Measurements from ENCODE around the gene KLK1. TPM values are rescaled to one million over a fixed set of nuclear protein-coding genes. Genes with fewer than 3 reads are reported as not detected.

KLK1 gene
- total RNA-seq, 4 donors from 2014 or later, result 0.78 to 1.8 (median 1.5) TPM; not detected in 1

DNA sequence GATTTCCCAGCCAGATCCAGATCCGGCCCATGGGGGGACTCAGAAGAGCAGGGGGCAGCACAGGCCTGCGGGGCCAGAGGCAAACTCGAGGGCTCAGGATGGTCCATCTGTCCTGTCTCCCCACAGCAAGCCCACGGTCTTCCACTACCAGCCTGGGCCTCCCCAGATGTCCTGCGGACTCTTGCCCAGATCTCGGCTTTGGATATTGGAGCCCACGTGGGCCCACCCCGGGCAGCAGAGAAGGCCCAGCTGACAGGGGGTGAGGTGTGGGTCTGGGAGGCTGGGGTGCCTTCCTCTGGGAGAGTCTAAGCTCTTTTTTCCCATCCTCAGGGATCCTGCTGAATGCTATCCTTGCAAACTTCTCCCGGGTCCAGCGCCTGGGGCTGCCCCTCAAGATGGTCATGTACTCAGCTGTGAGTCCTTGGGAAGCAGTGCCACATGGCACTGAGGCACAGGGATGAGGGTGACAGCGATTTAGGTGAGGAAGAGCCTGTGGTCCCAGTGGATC is 30.0 kb downstream of the KLK1 start:
- Histone ChIP-seq H3K36me3 (peaks cover 0 to 33% (median 0%) of the 10 kb centered on the region in 3 donors), H3K9me3 (no peaks in the 10 kb centered on the region), H3K27ac (no peak overlapping the region), H3K27me3 (no peaks in the 10 kb centered on the region), H3K4me3 (no peak overlapping the region), H3K4me1 (no peaks in the 10 kb centered on the region)
- WGBS, 2 donors, result 51 to 57% methylated on average over 8 to 11 of the region's 11 CpGs
- DNase-seq (ENCODE audit: low spot score in 2 of 2), result no peak
- no peak for TF ChIP-seq POLR2A (IDR thresholded peaks at IDR 0.05)
- TF ChIP-seq, protein P1, sequence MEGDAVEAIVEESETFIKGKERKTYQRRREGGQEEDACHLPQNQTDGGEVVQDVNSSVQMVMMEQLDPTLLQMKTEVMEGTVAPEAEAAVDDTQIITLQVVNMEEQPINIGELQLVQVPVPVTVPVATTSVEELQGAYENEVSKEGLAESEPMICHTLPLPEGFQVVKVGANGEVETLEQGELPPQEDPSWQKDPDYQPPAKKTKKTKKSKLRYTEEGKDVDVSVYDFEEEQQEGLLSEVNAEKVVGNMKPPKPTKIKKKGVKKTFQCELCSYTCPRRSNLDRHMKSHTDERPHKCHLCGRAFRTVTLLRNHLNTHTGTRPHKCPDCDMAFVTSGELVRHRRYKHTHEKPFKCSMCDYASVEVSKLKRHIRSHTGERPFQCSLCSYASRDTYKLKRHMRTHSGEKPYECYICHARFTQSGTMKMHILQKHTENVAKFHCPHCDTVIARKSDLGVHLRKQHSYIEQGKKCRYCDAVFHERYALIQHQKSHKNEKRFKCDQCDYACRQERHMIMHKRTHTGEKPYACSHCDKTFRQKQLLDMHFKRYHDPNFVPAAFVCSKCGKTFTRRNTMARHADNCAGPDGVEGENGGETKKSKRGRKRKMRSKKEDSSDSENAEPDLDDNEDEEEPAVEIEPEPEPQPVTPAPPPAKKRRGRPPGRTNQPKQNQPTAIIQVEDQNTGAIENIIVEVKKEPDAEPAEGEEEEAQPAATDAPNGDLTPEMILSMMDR (IDR thresholded peaks at IDR 0.05), result no peak
- TF ChIP-seq EP300 (IDR thresholded peaks at IDR 0.05), result no peak

GRCh38 chr19:50792272-50793250 is 31.0 kb downstream of the KLK1 start:
- WGBS, 2 donors, result 85 to 87% methylated on average over 13 of the region's 13 CpGs
- TF ChIP-seq EP300 (IDR thresholded peaks at IDR 0.05), result no peak
- no peak for TF ChIP-seq POLR2A (IDR thresholded peaks at IDR 0.05)
- TF ChIP-seq, protein P1 (IDR thresholded peaks at IDR 0.05), result no peak
- Histone ChIP-seq H3K36me3 (peaks cover 0 to 23% (median 0%) of the 10 kb centered on the region in 3 donors), H3K27me3 (no peaks in the 10 kb centered on the region), H3K9me3 (no peaks in the 10 kb centered on the region), H3K4me1 (no peaks in the 10 kb centered on the region), H3K4me3 (no peak overlapping the region), H3K27ac (no peak overlapping the region)
- no peak for DNase-seq (ENCODE audit: low spot score in 2 of 2)

GRCh38 chr19:50791594-50792271 is 31.9 kb downstream of the KLK1 start:
- no peak overlapping the region for H3K4me3 ChIP-seq
- H3K9me3 ChIP-seq, result no peaks in the 10 kb centered on the region
- H3K27me3 ChIP-seq, result no peaks in the 10 kb centered on the region
- no peak for DNase-seq (ENCODE audit: low spot score in 2 of 2)
- no peaks in the 10 kb centered on the region for H3K4me1 ChIP-seq
- H3K27ac ChIP-seq, result no peak overlapping the region
- peaks cover 0 to 14% (median 0%) of the 10 kb centered on the region in 3 donors for H3K36me3 ChIP-seq
- WGBS, 2 donors, result 74 to 84% methylated on average over 23 of the region's 47 CpGs
- TF ChIP-seq, protein P1 (IDR thresholded peaks at IDR 0.05), result no peak
- TF ChIP-seq POLR2A (IDR thresholded peaks at IDR 0.05) (no peak), EP300 (IDR thresholded peaks at IDR 0.05) (no peak)

DNA sequence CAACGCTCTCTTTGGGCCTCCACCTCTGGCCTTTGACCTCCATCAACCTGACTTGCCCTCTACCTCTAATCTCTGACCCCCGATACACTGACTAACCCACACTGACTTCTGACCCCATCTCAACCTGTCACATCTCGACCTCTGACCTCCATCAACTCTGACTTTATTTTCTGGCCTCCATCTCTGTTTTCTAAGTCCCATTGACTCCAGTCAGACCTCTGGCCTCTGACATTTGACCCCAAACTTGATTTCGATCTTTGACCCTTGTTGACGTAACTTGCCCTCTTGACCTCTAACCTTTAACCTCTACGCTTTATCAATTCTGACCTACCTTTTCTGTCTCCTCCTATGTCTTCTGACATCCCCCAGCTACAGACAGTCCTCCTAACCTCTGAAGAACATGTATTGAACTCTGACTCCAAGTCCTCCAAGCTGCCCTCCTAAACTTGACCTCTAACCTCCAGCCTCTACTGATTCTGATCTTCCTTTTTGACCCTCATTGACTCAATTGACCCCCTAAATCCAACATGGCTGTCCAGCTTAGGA is 32.6 kb downstream of the KLK1 start:
- TF ChIP-seq EP300 (IDR thresholded peaks at IDR 0.05), result no peak
- TF ChIP-seq, protein P1 (IDR thresholded peaks at IDR 0.05), result no peak
- no peak for TF ChIP-seq POLR2A (IDR thresholded peaks at IDR 0.05)
- Histone ChIP-seq H3K27ac (no peak overlapping the region), H3K4me1 (no peaks in the 10 kb centered on the region), H3K4me3 (no peak overlapping the region), H3K36me3 (peaks cover 0 to 7% (median 0%) of the 10 kb centered on the region in 3 donors), H3K27me3 (no peaks in the 10 kb centered on the region), H3K9me3 (no peaks in the 10 kb centered on the region)
- 71 to 82% methylated on average over 6 of the region's 6 CpGs for WGBS, 2 donors
- no peak for DNase-seq (ENCODE audit: low spot score in 2 of 2)

Measured in tibial nerve (tissue), 4 donors.